Erythroblast (primary cell): ENCODE measurements around the gene UQCRC2.

ENCODE experiments used
- DNase-seq, 2 experiments: peaks; one replicate each; lab custom pipeline; 2025; lab: John Stamatoyannopoulos, UW
- GATA1 ChIP-seq: IDR thresholded peaks from 2 replicates; pipeline ENCODE4 v1.6.1; 2011; ENCODE audit warnings: low read depth, mild to moderate bottlenecking, control low read depth, low read length, moderate library complexity
- POLR2A ChIP-seq: IDR thresholded peaks from 2 replicates; pipeline ENCODE4 v1.6.1; 2011; ENCODE audit warnings: mild to moderate bottlenecking, low read length

Gene UQCRC2

DNA sequence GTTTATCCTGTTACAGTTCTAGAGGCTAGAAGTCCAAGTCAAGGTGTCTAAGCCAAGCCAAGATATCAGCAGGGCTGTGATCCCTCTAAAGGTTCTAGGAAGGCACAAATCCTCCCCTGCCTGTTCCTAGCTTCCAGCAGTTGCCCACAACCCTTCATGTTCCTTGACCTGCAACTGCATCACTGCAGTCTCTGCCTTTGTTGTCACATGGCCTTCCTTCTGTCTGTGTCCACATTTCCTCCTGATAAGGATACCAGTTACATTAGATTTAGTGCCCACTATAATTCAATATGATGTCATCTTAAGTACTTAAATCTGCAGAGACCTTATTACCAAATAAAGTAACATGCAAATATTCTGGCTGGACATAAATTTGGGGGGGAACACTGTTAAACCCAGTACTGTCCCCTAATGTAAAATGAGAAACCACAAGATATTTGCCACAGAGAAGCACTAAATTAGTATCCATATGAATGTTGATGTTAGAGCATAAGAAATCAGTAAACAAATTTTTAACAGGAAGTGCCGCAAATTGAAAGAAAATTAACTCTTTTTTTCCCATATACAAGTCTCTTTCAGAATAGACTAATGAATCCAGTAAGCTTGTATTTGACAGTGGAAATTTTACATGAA is 4.7 kb downstream of the UQCRC2 start:
- no peak for TF ChIP-seq GATA1
- no peak for TF ChIP-seq POLR2A
- no peak for DNase-seq

DNA sequence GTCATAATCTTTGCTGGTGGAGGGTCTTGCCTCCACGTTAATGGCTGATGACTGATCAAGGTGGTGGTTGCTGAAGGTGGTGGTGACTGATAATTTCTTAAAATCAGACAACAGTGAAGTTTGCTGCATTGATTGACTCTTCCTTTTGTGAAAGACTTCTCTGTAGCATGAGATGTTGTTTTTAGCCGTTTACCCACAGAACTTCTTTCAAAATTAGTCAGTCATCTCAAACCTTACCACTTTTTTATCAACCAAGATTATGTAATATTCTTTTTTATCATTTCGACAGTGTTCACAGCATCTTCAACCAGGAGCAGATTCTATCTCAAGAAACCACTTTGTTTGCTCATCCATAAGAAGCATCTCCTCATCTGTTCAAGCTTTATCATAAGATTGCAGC is 5.9 kb downstream of the UQCRC2 start:
- TF ChIP-seq POLR2A = no peak
- no peak for TF ChIP-seq GATA1
- DNase-seq = peak in 1 of 2 experiments; percentile 6

DNA sequence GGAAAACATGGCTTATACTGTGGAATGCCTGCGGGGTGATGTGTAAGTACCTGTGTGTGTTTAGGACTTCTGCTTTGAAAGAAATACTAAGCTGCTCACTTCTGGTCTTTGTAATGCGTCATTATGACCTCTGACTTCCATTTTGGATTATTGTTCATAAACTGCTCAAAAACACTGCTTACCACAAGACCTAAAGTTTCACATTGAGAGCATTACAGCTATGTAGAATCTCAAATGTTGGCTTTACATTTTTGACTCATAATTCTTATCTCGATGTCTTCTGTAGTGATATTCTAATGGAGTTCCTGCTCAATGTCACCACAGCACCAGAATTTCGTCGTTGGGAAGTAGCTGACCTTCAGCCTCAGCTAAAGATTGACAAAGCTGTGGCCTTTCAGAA is 9.3 kb downstream of the UQCRC2 start:
- no peak for DNase-seq
- TF ChIP-seq GATA1 (no peak), POLR2A (no peak)

DNA sequence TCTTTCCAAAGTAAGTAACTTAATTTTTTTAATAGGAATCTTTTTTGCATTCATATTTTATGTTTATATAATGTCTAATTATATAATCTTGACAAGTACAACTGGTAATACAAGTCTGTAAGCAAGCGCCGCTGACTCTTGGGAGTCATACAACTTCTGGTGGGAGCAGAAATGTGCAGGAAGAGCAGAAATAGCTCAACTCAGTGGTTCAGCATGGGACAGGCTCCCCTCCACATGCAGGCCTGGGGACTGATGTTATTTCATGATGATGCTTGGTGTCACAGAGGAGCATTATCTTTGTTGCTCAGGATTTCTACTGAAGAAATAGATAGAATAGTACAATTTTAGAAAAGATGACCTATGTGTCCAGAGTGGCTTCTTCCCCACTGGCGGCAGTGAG is 10.7 kb downstream of the UQCRC2 start:
- no peak for DNase-seq
- TF ChIP-seq POLR2A (no peak), GATA1 (no peak)

DNA sequence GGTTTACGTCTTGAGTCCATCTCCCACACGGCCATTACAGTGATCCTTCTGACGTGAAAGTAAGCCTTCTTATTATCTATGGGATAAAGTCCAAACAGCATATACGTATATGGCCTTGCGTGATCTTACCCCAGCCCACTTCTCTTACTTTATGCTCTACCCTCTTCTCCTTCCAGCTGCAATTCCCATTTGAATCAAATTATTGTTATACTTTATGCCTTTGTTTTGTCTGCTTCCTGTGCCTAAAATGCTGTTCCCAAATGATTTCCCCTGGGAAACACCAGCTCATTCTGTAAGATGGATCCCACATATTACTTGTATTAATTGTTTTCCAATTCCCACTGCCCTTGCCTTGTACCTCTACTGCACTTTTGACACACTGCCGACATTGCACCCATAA is 11.2 kb downstream of the UQCRC2 start:
- TF ChIP-seq GATA1 (no peak), POLR2A (no peak)
- no peak for DNase-seq

DNA sequence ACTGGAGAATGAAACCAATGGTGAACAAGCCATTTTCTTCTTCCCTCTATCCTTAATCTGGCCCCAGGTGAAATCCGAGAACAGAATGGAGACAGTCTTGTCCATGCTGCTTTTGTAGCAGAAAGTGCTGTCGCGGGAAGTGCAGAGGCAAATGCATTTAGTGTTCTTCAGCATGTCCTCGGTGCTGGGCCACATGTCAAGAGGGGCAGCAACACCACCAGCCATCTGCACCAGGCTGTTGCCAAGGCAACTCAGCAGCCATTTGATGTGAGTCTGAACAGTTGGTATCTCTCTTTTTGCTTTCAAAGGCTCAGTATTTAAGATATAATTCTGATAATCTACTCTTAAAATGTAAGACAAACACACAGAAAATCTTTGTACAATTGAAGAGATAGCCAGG is 18.7 kb downstream of the UQCRC2 start:
- no peak for DNase-seq
- TF ChIP-seq GATA1 (no peak), POLR2A (no peak)

DNA sequence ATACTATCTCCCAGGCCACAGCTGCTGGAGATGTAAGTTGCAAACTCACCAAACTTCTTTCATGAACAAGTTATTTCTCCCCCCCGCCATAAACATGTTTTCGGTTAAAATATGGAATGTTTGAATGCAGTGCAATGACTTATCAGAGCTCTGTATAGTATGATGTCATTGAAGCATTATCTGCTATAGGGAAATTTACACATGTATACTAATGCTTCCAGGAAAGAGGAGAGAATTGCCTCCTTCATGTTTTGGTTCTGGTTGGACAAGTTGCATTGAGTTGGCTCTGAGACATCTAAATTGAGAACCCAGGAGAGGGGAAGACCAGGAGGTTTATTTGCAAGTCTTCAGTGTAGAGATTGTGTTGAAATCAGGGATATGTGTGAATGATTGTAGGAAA is 20.8 kb downstream of the UQCRC2 start:
- no peak for DNase-seq
- TF ChIP-seq GATA1 (no peak), POLR2A (no peak)

DNA sequence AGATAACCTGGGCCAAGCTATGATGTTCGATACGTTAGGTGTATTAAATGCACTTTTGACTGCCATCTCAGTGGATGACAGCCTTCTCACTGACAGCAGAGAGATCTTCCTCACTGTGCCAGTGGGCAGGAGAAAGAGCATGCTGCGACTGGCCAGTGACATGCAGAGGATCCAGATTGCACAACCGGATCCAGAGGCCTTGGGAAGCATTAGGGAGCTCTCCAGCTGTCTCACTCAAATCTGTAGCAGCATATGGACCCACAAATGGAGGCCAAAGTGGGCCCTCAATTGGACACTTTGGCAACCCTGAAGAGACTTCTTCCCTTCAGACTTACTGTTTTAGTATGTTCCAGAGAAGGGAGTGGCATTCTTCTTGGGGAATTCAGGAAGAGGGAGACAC is 26.9 kb downstream of the UQCRC2 start:
- TF ChIP-seq POLR2A (no peak), GATA1 (no peak)

DNA sequence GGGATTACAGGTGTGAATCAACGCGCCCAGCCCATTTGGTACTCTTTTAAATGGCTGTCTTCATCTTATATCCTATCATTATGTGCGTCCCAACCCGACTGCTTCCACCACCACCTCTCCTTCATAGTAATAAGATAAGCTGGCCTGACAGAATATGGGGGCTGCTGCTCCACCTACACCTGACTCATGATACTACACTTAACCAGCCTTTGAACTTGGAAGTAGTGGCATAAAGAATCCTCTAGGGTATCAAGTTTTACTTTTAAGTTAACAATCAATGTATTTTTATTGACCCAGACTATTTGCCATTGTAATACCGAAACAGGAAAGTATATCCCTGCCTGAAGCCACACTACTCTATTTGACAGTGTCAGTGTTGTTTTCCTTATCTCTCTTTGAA is 28.9 kb downstream of the UQCRC2 start:
- TF ChIP-seq POLR2A = no peak
- TF ChIP-seq GATA1 = no peak
- no peak for DNase-seq

More for the DNA sequence above, 26.9 kb downstream of the UQCRC2 start:
- no peak for DNase-seq

DNA sequence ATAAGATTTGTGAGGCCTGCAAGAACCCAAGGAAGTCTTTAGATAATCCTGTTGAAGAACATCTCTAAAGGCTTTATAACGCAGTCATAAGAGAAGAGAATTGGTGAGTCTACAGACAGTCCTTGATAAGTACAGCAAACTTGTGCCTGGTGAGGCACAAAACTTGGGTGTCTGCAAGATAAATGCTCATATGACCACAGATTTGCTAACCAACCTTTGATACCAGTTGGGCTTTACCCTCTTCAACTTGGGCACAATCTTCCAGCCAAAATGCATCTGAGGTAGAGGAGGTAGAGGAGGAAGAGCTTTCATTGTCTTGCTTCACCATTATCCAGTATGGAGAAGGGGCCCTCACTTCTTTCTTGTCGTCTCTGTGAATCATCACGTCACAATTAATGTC is 30.9 kb downstream of the UQCRC2 start:
- no peak for TF ChIP-seq GATA1
- no peak for TF ChIP-seq POLR2A
- DNase-seq = no peak

DNA sequence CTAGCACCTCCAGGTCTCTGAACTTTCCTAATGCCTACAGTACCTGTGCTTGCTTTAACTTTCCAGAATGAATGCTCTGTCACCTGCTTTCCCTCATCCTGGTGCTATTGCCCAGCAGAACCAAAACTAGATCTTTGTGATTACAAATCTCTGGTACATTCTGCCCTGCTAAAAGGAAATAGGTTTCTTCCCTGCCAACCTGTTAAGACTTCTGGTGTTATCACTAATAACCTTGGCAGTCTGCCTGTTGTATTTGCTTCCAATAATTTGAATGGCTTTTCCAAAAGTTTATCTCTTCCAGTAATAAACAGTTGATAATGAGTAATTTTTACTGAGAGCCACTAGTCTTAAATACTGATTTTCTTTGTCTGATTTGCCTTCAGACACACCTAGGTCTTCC is 32.4 kb downstream of the UQCRC2 start:
- no peak for TF ChIP-seq POLR2A
- TF ChIP-seq GATA1 = no peak
- DNase-seq = no peak

DNA sequence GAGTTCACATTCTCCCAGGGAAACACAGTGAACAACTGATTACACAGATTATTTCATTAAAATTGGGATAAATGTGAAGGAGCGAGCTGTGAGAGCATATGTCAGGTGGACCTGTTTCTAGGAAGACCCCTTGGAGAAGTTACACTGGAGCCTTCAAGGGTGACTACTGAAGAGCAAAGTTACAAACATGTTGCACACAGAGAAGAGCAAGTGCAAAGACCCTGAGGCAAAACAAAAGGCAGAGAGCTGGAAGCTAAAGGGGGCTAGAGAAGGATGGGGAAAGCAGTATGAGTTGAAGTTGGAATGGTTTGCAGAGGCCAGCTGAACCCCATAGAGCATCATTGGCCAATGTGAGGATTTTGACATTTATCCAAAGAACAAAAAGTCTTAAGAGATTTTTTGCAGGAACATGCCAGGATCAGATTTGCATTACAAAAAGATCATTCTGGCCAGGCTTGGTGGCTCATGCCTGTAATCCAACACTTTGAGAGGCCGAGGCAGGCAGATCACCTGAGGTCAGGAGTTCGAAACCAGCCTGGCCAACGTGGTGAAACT is 33.6 kb downstream of the UQCRC2 start:
- no peak for DNase-seq
- no peak for TF ChIP-seq POLR2A
- TF ChIP-seq GATA1 = no peak

DNA sequence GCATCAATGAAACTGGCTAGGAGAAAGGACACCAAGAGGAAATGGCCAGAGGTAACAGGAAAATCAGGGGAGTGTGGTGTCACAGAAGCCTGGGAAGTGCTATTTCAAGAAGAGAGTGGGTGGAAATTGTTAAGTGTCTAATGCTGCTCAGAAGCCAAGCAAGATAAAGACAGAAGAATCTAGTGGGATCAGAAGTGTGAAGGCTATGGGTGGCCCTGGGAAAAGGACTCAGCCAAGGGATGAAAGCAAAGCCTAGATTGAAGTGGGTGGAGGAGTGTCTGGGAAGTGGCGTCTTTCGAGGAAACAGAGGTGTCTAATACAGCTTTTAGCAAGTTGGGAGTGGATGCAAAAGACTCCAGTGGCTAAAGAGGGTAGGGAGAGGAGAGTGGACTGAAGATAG is 34.3 kb downstream of the UQCRC2 start:
- DNase-seq = no peak
- TF ChIP-seq GATA1 (no peak), POLR2A (no peak)

DNA sequence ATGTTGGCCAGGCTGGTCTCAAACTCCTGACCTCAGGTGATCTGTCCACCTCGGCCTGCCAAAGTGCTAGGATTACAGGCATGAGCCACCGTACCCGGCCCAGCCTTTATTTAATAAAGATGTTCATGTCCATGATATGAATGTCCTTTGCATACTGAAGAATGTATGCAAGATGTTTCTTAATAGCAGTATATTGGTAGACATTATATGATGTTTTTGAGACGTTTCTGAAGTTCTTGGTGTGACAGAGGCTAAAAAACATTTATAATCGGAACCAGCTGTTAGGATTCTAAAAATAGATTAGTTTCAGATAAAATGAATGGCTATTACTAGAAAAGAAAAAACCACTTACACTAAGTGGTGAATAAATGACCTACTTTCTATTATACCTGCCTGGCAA is 36.0 kb downstream of the UQCRC2 start:
- no peak for DNase-seq
- no peak for TF ChIP-seq POLR2A
- no peak for TF ChIP-seq GATA1

DNA sequence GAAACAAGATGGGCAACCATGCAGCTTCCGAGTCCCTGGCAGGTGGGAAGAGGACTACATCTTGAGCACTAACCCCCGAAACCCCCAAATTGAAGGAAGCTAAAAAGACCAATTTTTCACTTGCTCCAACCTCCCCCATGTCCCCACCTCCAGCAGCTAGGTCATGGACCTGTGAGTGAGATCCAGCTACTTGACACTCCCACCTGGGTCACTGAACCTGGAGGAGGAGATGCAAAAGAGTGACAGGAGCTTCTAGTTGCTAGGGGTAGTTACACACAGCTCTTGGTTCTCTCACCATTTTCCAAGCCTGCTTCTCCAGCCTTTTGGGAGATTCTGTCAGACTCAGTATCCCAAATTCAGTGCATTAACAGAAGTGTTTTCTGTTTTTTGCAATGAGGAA is 36.6 kb downstream of the UQCRC2 start:
- TF ChIP-seq POLR2A (no peak), GATA1 (no peak)
- no peak for DNase-seq
